ENCODE measurements around the gene GPHN. TPM values are rescaled to one million over a fixed set of nuclear protein-coding genes. Genes with fewer than 3 reads are reported as not detected.

The GPHN gene
- total and polyA plus RNA-seq, 2 donors (not counting 3 experiments of a cell fraction or from before 2014, with no cell fraction given): 5.1 to 23.2 TPM

- CTCF ChIA-PET: no interaction called here
- no peaks in the 10 kb centered on the region for H3K36me3 ChIP-seq (ENCODE audit: control insufficient read depth in 2 of 2, extremely low read depth in 1 of 2, insufficient read depth in 2 of 2, low read length in 2 of 2)
- no peak overlapping the region for H3K9ac ChIP-seq (replicated peaks; ENCODE audit: extremely low read depth, insufficient read depth, low read length)
- dilution Hi-C loops (cut with MboI; ENCODE audit: extremely low pct_ligation_motif_present, low sequenced_read_pairs): no loop called here
- no peaks in the 10 kb centered on the region for H3K79me2 ChIP-seq (ENCODE audit: control insufficient read depth, insufficient read depth, low read length)
- H2AFZ ChIP-seq (ENCODE audit: low read depth, low read length): no peak overlapping the region
- TF ChIP-seq MYC (IDR thresholded peaks at IDR 0.05; ENCODE audit: low read depth, low read length) (no peak), POLR2AphosphoS5 (IDR thresholded peaks at IDR 0.05; ENCODE audit: insufficient read depth, low read depth, low read length) (no peak), GATA2 (IDR thresholded peaks at IDR 0.05; ENCODE audit: insufficient read depth, insufficient read length, low read depth, low read length) (no peak), POLR2A (IDR thresholded peaks at IDR 0.05; ENCODE audit: low read depth, low read length) (no peak), FOS (IDR thresholded peaks at IDR 0.05; ENCODE audit: borderline replicate concordance, insufficient read depth, low read length) (no peak), JUN (IDR thresholded peaks at IDR 0.05; ENCODE audit: borderline replicate concordance, insufficient read depth, insufficient read length, low read depth) (no peak), MAX (IDR thresholded peaks at IDR 0.05; ENCODE audit: insufficient read depth, insufficient read length) (no peak), CTCF (IDR thresholded peaks at IDR 0.05; ENCODE audit: extremely low read depth in 1 of 2, insufficient read depth in 1 of 2, low read depth in 1 of 2, low read length in 2 of 2) (no peak), EZH2 (IDR thresholded peaks at IDR 0.05; ENCODE audit: borderline replicate concordance, low read depth, low read length, severe bottlenecking) (no peak)
- no TSS peak for BruUV-seq (replicated peaks)
- H3K4me2 ChIP-seq (ENCODE audit: insufficient read depth, low read length): no peak overlapping the region
- H4K20me1 ChIP-seq (replicated peaks; ENCODE audit: control insufficient read depth, extremely low read depth, insufficient read depth, low read length): no peaks in the 10 kb centered on the region
- POLR2A ChIA-PET: no interaction called here
- no peak for FAIRE-seq
- no peak overlapping the region for H3K27ac ChIP-seq (ENCODE audit: insufficient read depth, low read depth, low read length)
- no peak overlapping the region for H3K4me3 ChIP-seq (replicated peaks in 1 of 3; ENCODE audit: insufficient read depth in 1 of 3, low read depth in 1 of 3, low read length in 3 of 3)
- no peaks in the 10 kb centered on the region for H3K27me3 ChIP-seq (ENCODE audit: control insufficient read depth in 2 of 2, insufficient read depth in 2 of 2, low read length in 2 of 2)
- H3K9me1 ChIP-seq (replicated peaks; ENCODE audit: control insufficient read depth, extremely low read depth, insufficient read depth, low read length): no peaks in the 10 kb centered on the region
- intact Hi-C loops (cut with micrococcal nuclease): no loop called here
- no peak for DNase-seq (ENCODE audit: low read depth, low spot score)
- H3K4me1 ChIP-seq (ENCODE audit: control insufficient read depth, extremely low read depth, insufficient read depth, low read length): no peaks in the 10 kb centered on the region
- peaks cover under 1% of the 10 kb centered on the region for H3K9me3 ChIP-seq (replicated peaks; ENCODE audit: control insufficient read depth, insufficient read depth, low read length)
These were observed 431.5 kb downstream of the GPHN start for GRCh38 chr14:66939409-66939808.
